ENCODE results near the gene INSL3.

DNA sequence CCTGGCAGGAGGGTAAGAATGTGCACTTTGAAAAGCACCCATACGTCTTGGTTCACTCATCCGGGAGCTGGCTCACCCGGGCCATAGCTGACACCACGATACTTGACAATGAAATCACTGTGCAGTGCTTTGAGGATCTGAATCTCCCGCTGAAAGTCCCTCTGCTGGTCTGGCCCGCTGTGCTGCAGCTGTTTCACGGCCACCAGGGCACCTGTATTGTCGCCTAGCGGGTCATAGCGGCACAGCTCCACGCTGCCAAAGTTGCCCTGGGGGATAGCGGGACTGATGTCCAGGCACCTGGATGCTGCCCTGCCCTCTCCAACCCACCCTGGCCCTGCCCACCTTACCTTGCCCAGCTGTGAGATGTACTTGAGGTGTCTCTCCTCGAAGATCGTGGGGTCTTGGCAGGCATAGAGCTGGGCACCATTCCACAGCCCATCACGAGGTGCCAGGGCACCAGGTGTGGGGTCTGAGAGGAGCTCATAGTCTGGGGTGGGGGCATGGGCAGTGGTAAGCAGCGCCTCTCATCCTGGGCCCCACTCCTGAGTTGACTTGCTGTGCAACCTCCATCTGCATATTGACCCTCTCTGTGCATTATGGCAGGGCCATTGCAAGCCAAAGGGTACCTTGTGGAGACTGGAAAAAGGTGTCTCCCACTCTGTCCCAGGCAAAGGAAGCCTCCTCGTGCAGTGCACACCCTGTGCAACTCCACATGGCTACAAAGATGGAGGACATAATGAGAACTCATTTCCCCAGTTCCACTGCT, 11.3 kb upstream of the INSL3 start:
- TF ChIP-seq, protein P1, sequence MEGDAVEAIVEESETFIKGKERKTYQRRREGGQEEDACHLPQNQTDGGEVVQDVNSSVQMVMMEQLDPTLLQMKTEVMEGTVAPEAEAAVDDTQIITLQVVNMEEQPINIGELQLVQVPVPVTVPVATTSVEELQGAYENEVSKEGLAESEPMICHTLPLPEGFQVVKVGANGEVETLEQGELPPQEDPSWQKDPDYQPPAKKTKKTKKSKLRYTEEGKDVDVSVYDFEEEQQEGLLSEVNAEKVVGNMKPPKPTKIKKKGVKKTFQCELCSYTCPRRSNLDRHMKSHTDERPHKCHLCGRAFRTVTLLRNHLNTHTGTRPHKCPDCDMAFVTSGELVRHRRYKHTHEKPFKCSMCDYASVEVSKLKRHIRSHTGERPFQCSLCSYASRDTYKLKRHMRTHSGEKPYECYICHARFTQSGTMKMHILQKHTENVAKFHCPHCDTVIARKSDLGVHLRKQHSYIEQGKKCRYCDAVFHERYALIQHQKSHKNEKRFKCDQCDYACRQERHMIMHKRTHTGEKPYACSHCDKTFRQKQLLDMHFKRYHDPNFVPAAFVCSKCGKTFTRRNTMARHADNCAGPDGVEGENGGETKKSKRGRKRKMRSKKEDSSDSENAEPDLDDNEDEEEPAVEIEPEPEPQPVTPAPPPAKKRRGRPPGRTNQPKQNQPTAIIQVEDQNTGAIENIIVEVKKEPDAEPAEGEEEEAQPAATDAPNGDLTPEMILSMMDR (IDR thresholded peaks at IDR 0.05), result no peak
- no peak for TF ChIP-seq POLR2A (IDR thresholded peaks at IDR 0.05)
